ENCODE data around the gene PRKN.

Gene PRKN

GRCh38 chr6:161443848-161444247, 1283.7 kb downstream of the PRKN start:
- no peak for DNase-seq (ENCODE audit: low read depth)

GRCh38 chr6:161442420-161442819, 1285.1 kb downstream of the PRKN start:
- no peak for DNase-seq (ENCODE audit: low read depth)

GRCh38 chr6:161440299-161440698, 1287.3 kb downstream of the PRKN start:
- no peak for DNase-seq (ENCODE audit: low read depth)

DNA sequence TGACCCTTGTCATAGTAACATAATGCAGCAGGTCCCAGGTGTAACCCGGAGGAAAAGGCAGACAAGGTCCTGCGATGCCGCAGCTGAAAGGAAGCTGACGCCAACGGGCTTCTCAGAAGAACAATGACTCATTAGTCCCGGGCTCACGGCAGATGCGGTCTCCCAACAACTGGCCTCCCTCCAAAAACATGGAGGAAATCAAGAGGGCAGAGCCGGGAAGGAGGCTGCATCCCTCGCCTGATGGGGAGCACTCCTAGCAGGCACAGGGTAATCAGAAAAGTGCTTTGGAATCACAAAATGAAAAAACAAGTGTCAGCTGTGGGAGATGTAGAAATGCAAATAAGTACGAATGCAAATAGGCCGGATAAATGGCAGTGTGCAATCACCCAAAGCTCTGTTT, 1288.5 kb downstream of the PRKN start:
- peak; percentile 69 for DNase-seq (ENCODE audit: low read depth)

- no peak for DNase-seq (ENCODE audit: low read depth)
Observed at GRCh38 chr6:161438430-161439030, 1289.0 kb downstream of the PRKN start.

DNA sequence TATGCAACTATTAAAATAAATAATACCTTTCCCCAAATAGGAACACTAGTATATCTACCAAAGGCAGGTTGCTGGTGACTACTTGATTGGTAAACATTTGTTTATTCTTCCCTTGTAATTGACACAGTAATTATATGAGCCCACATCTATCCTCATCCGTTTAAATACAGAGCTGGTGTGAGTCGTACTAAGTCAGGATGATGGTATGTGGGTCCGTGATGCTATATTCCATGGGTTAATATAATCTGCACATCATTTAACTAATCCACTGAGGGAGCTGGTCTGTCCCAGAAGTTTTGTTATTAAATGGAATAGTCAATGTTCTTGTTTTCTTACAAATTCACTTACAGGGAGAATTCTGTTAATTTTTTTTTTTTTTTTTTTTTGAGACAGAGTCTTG, 1289.7 kb downstream of the PRKN start:
- no peak for DNase-seq (ENCODE audit: low read depth)

- no peak for DNase-seq (ENCODE audit: low read depth)
Observed at GRCh38 chr6:161436106-161436876, 1291.3 kb downstream of the PRKN start.

DNA sequence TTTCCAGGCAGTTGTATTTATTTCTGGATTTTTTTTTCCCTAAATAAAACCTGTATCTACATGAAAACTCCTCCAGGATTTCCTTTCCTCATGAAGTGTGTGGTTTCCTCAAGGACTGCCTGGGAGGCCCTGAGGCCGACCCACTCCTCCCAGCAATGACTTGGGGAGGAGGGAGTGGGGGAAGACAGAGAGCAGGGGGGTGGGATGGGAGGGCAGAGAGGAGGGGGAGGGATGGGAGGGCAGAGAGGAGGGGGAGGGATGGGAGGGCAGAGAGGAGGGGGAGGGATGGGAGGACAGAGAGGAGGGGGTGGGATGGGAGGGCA, 1291.9 kb downstream of the PRKN start:
- no peak for DNase-seq (ENCODE audit: low read depth)

- DNase-seq (ENCODE audit: low read depth): peak; percentile 99
Observed at GRCh38 chr6:161434921-161435747, 1292.4 kb downstream of the PRKN start.

GRCh38 chr6:161434350-161434749, 1293.2 kb downstream of the PRKN start:
- no peak for DNase-seq (ENCODE audit: low read depth)

DNA sequence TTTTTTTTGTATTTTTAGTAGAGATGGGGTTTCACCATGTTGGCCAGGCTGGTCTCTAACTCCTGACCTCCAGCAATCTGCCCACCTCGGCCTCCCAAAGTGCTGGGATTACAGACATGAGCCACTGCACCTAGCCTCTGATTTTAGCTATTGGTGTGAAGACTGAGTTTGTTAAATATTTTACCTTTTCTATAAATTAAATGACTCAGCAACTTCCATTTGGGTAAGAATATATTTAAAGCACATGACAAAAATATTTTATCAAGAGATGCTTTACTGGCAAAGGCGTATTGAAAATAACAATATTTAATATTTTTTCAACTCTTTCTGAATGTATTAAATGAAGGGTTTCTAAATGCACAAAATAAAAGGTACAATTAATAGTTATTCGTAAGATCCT, 1295.0 kb downstream of the PRKN start:
- no peak for DNase-seq (ENCODE audit: low read depth)

- DNase-seq (ENCODE audit: low read depth): no peak
Observed at GRCh38 chr6:161429921-161430490, 1297.6 kb downstream of the PRKN start.

GRCh38 chr6:161424421-161424820, 1303.1 kb downstream of the PRKN start:
- no peak for DNase-seq (ENCODE audit: low read depth)

DNA sequence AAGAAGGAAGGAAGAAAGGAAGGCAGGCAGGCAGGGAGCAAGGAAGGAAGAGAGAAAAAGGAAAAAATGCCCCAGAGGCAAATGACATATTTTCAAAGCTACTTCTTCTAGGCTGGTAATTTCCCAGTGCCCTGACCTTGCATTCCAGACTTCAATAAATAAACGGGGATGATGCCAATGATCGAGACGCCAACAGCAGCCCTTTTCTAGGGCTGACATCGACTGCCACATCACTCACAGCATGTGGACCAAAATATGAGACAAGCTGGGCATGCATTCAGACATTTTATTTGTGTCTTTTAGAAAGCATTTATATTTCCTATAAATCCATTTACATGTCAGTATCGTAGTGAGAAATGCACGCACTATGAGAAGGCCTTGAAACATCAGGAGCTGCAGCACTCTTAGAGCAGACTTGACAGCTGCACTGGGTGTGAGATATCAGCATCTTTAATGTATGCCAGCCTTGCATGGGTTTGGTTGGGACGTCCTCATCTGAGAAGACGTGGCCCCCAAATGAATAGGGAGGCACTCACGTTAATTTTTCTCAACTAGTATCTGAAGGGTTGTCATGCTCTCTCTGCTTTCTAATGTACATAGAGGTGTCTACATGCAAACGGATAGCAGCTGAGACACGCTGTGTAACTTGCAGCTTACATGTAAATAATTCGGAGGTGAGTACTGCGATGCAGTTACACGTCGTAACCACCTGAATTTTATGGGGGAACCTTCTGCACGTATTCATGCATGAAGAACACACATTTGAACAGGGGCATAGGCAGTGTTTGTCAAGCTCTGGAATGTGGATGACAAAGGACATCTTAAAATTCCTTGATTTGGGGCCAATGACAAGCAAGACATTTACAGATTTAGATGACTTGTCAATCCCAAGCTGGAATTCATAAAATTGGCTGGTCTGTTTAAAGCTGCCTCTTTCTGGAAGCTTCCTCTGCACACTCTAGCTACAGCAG, 1304.6 kb downstream of the PRKN start:
- DNase-seq (ENCODE audit: low read depth): no peak

DNA sequence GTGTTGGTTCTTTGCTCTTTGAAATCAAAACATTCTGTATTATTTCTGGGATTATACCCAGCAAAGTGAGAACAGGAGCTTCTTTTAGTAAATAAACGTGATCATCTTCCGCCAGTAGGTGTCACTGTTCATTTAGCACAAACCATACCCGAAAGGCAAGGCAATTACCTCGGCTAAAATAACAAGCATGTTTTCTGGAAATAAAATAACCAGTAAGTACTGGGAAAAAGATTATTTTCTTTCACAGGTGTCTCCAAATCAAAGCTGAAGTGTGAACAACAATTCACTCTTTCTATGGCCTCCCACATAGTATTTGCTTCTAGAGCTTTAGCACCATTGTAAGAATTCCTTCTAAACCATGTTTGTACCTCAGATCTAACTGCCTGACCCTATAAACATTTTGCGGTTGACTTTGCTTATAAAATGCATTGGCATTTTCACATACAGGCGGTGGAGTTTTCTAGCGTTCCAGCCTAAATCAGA, 1309.1 kb downstream of the PRKN start:
- no peak for DNase-seq (ENCODE audit: low read depth)

- DNase-seq (ENCODE audit: low read depth): no peak
Observed at GRCh38 chr6:161417717-161418462, 1309.7 kb downstream of the PRKN start.

- DNase-seq (ENCODE audit: low read depth): no peak
Observed at GRCh38 chr6:161415302-161415855, 1312.2 kb downstream of the PRKN start.

DNA sequence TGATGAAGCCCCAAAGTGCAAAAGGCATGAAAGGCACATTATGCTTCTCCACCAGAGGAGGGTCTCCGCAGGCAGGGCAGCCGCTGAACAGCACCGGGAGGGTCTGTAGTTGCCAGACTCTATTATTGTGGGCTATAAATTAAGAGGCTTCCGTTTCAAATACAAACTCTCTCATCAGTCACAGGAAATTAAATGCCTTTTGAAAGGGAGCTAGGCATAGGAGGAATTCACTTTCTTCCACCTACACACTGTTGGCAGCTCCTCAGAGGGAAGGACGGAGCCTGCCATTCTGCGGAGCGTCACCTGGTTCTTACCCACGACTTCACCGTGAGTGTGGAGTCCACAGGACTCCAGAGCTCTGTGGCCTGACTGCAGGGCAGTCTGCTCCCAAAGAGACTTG, 1312.9 kb downstream of the PRKN start:
- DNase-seq (ENCODE audit: low read depth): no peak

DNA sequence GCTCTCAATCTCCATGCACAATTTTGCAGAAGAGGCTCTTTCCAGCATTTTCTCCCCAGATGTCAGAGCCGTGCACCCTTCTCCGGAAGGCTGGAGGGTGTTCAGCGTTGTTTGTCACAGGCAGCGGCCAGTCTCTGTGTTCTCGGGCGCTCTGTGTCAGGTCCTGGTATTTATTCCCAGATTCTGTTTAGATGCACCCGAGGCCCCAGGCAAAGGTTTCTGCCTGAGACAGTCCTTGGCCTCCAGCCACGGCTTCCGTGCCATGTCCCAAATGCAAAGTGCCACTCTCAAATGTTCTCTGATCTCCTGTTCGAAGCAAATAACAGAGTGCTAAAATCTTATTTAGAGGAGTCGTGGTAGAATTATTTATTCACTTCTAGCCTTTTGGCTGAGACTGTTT, 1313.4 kb downstream of the PRKN start:
- DNase-seq (ENCODE audit: low read depth): no peak

GRCh38 chr6:161413355-161413771, 1314.2 kb downstream of the PRKN start:
- no peak for DNase-seq (ENCODE audit: low read depth)
